ENCODE results near the gene PRKCA. TPM values are rescaled to one million over a fixed set of nuclear protein-coding genes. Genes with fewer than 3 reads are reported as not detected.
"Not testable (repeated sequence)": the region's sequence is repeated elsewhere in the genome, so short reads cannot be mapped to it uniquely, and the experiment has no call there.

The PRKCA gene
- total RNA-seq, 4 donors from 2014 or later = 9.6 to 15.5 (median 11.1) TPM

- TF ChIP-seq CTCF (IDR thresholded peaks at IDR 0.05) (no peak), POLR2A (IDR thresholded peaks at IDR 0.05) (no peak)
- intact Hi-C loops (cut with DNase I; ENCODE audit: low total_unique reads) = no loop called here
- 85 to 87% methylated on average over 6 of the region's 6 CpGs for WGBS, 2 donors
- DNase-seq (ENCODE audit: low spot score in 2 of 2) = no peak
- H3K4me3 ChIP-seq (ENCODE audit: low read depth, poor library complexity, severe bottlenecking) = no peak overlapping the region
Observed at GRCh38 chr17:66353937-66354401, 51.6 kb downstream of the PRKCA start.

GRCh38 chr17:66354472-66354871 lies 52.1 kb downstream of the PRKCA start:
- H3K4me3 ChIP-seq (ENCODE audit: low read depth, poor library complexity, severe bottlenecking) = no peak overlapping the region
- DNase-seq (ENCODE audit: low spot score in 2 of 2) = no peak
- TF ChIP-seq POLR2A (IDR thresholded peaks at IDR 0.05) = no peak
- TF ChIP-seq CTCF (IDR thresholded peaks at IDR 0.05) = no peak
- 85 to 97% methylated on average over 3 of the region's 3 CpGs for WGBS, 2 donors
- intact Hi-C loops (cut with DNase I; ENCODE audit: low total_unique reads) = no loop called here

GRCh38 chr17:66354981-66355380 lies 52.6 kb downstream of the PRKCA start:
- intact Hi-C loops (cut with DNase I; ENCODE audit: low total_unique reads) = no loop called here
- no peak for DNase-seq (ENCODE audit: low spot score in 2 of 2)
- TF ChIP-seq CTCF (IDR thresholded peaks at IDR 0.05) (no peak), POLR2A (IDR thresholded peaks at IDR 0.05) (no peak)
- WGBS, 2 donors = 79 to 83% methylated on average over 5 of the region's 5 CpGs
- H3K4me3 ChIP-seq (ENCODE audit: low read depth, poor library complexity, severe bottlenecking) = no peak overlapping the region

GRCh38 chr17:66355510-66355909 lies 53.1 kb downstream of the PRKCA start:
- intact Hi-C loops (cut with DNase I; ENCODE audit: low total_unique reads) = no loop called here
- no peak overlapping the region for H3K4me3 ChIP-seq (ENCODE audit: low read depth, poor library complexity, severe bottlenecking)
- 85 to 90% methylated on average over 2 of the region's 2 CpGs for WGBS, 2 donors
- TF ChIP-seq CTCF (IDR thresholded peaks at IDR 0.05) (no peak), POLR2A (IDR thresholded peaks at IDR 0.05) (no peak)
- DNase-seq (ENCODE audit: low spot score in 2 of 2) = no peak

- no peak for TF ChIP-seq CTCF (IDR thresholded peaks at IDR 0.05)
- no peak for TF ChIP-seq POLR2A (IDR thresholded peaks at IDR 0.05)
- DNase-seq (ENCODE audit: low spot score in 2 of 2) = no peak
- intact Hi-C loops (cut with DNase I; ENCODE audit: low total_unique reads) = no loop called here
- WGBS, 2 donors = 100% methylated on average over 2 of the region's 2 CpGs
- no peak overlapping the region for H3K4me3 ChIP-seq (ENCODE audit: low read depth, poor library complexity, severe bottlenecking)
Observed at GRCh38 chr17:66357037-66357436, 54.6 kb downstream of the PRKCA start.

GRCh38 chr17:66359351-66359750 lies 56.9 kb downstream of the PRKCA start:
- H3K4me3 ChIP-seq (ENCODE audit: low read depth, poor library complexity, severe bottlenecking) = no peak overlapping the region
- TF ChIP-seq CTCF (IDR thresholded peaks at IDR 0.05) = no peak
- TF ChIP-seq POLR2A (IDR thresholded peaks at IDR 0.05) = no peak

GRCh38 chr17:66360961-66361565 lies 58.6 kb downstream of the PRKCA start:
- intact Hi-C loops (cut with DNase I; ENCODE audit: low total_unique reads); DNase-seq (ENCODE audit: low spot score in 2 of 2); H3K4me3 ChIP-seq (ENCODE audit: low read depth, poor library complexity, severe bottlenecking): not testable (repeated sequence)
- WGBS, 2 donors = 92 to 93% methylated on average over 12 of the region's 12 CpGs

More at GRCh38 chr17:66359351-66359750, 56.9 kb downstream of the PRKCA start:
- WGBS, 2 donors = 91 to 97% methylated on average over 2 of the region's 2 CpGs
- DNase-seq (ENCODE audit: low spot score in 2 of 2) = no peak
- intact Hi-C loops (cut with DNase I; ENCODE audit: low total_unique reads) = no loop called here
